IgD-negative memory B cell (primary cell): ENCODE measurements around the gene IVNS1ABP. TPM values are rescaled to one million over a fixed set of nuclear protein-coding genes. Genes with fewer than 3 reads are reported as not detected.

ENCODE experiments used
- H3K27ac Mint-ChIP-seq, 3 donors: one replicate each; pipeline ENCODE4 v1.8.0; 2020 to 2022; ENCODE audit warnings: mild to moderate bottlenecking in 3 of 3, mixed read lengths in 3 of 3, moderate library complexity in 1 of 3
- H3K27me3 Mint-ChIP-seq: one replicate; pipeline ENCODE4 v1.8.0; 2021; ENCODE audit warnings: mixed read lengths
- H3K36me3 Mint-ChIP-seq: one replicate; pipeline ENCODE4 v1.8.0; 2020; ENCODE audit warnings: mild to moderate bottlenecking, mixed read lengths
- H3K4me1 Mint-ChIP-seq, 3 donors: one replicate each; pipeline ENCODE4 v1.8.0; 2020 to 2022; ENCODE audit warnings: mixed read lengths in 3 of 3, mild to moderate bottlenecking in 1 of 3
- H3K4me3 Mint-ChIP-seq, 4 donors: one replicate each; pipeline ENCODE4 v1.8.0; 2020 to 2022; ENCODE audit warnings: mild to moderate bottlenecking in 4 of 4, mixed read lengths in 4 of 4, moderate library complexity in 3 of 4
- H3K9me3 Mint-ChIP-seq, 3 donors: one replicate each; pipeline ENCODE4 v1.8.0; 2020 to 2021; ENCODE audit warnings: mixed read lengths in 3 of 3, mild to moderate bottlenecking in 1 of 3
- polyA plus RNA-seq: library from polyadenylated mRNA; unstranded; fragments of 300-500 nt; fragmentation: Illumina TruSeq; gene quantifications from one replicate; pipeline ENCODE4 v1.2.3, GENCODE V29; 2021

Gene IVNS1ABP
- polyA plus RNA-seq, 1 donor from 2014 or later, result 35.4 TPM

GRCh38 chr1:185318431-185319138, 1.5 kb upstream of the IVNS1ABP start:
- H3K27ac Mint-ChIP-seq, result peak overlapping the region; percentile 97 to 100 (median 99)
- peak overlapping the region in 3 of 4 donors; percentile 94 to 99 (median 96) for H3K4me3 Mint-ChIP-seq
- peaks cover 19 to 28% (median 23%) of the 10 kb centered on the region in 3 donors for H3K4me1 Mint-ChIP-seq
- H3K27me3 Mint-ChIP-seq, result no peaks in the 10 kb centered on the region
- H3K36me3 Mint-ChIP-seq, result peaks cover 1% of the 10 kb centered on the region
- H3K9me3 Mint-ChIP-seq, result peaks cover 0 to 3% (median 2%) of the 10 kb centered on the region in 3 donors

- Mint-ChIP-seq H3K27ac (peak overlapping the region; percentile 97 to 100 (median 99)), H3K4me1 (peaks cover 24 to 35% (median 30%) of the 10 kb centered on the region in 3 donors), H3K4me3 (peak overlapping the region; percentile 94 to 100 (median 98)), H3K36me3 (peaks cover 1% of the 10 kb centered on the region), H3K9me3 (peaks cover 0 to 3% (median 2%) of the 10 kb centered on the region in 3 donors), H3K27me3 (no peaks in the 10 kb centered on the region)
Observed at GRCh38 chr1:185317886-185318310, 855 bp upstream of the IVNS1ABP start.

GRCh38 chr1:185316163-185317033, 645 bp downstream of the IVNS1ABP start:
- Mint-ChIP-seq H3K36me3 (peaks cover 1% of the 10 kb centered on the region), H3K4me1 (peaks cover 38 to 49% (median 41%) of the 10 kb centered on the region in 3 donors), H3K9me3 (peaks cover 0 to 2% (median 0%) of the 10 kb centered on the region in 3 donors), H3K27ac (peak overlapping the region; percentile 97 to 100 (median 99)), H3K27me3 (no peaks in the 10 kb centered on the region), H3K4me3 (peak overlapping the region; percentile 94 to 100 (median 98))

GRCh38 chr1:185315445-185316071, 1.5 kb downstream of the IVNS1ABP start:
- peaks cover 41 to 51% (median 41%) of the 10 kb centered on the region in 3 donors for H3K4me1 Mint-ChIP-seq
- H3K27me3 Mint-ChIP-seq, result no peaks in the 10 kb centered on the region
- peak overlapping the region; percentile 97 to 100 (median 99) for H3K27ac Mint-ChIP-seq
- H3K4me3 Mint-ChIP-seq, result peak overlapping the region; percentile 94 to 100 (median 98)
- no peaks in the 10 kb centered on the region for H3K9me3 Mint-ChIP-seq
- H3K36me3 Mint-ChIP-seq, result peaks cover 4% of the 10 kb centered on the region

GRCh38 chr1:185314411-185314810, 2.6 kb downstream of the IVNS1ABP start:
- Mint-ChIP-seq H3K27me3 (no peaks in the 10 kb centered on the region), H3K36me3 (peaks cover 4% of the 10 kb centered on the region), H3K4me3 (peak overlapping the region; percentile 31 to 100 (median 95)), H3K27ac (peak overlapping the region; percentile 5 to 97 (median 21)), H3K9me3 (no peaks in the 10 kb centered on the region), H3K4me1 (peaks cover 41 to 51% (median 41%) of the 10 kb centered on the region in 3 donors)

GRCh38 chr1:185312361-185313138, 4.5 kb downstream of the IVNS1ABP start:
- H3K36me3 Mint-ChIP-seq, result peaks cover 4% of the 10 kb centered on the region
- H3K27me3 Mint-ChIP-seq, result no peaks in the 10 kb centered on the region
- H3K4me3 Mint-ChIP-seq, result peak overlapping the region in 3 of 4 donors; percentile 77 to 96 (median 94)
- H3K4me1 Mint-ChIP-seq, result peaks cover 36 to 48% (median 40%) of the 10 kb centered on the region in 3 donors
- H3K9me3 Mint-ChIP-seq, result no peaks in the 10 kb centered on the region
- H3K27ac Mint-ChIP-seq, result peak overlapping the region in 1 of 3 donors; percentile 97

- peaks cover 36 to 49% (median 40%) of the 10 kb centered on the region in 3 donors for H3K4me1 Mint-ChIP-seq
- peak overlapping the region in 1 of 4 donors; percentile 96 for H3K4me3 Mint-ChIP-seq
- H3K27me3 Mint-ChIP-seq, result no peaks in the 10 kb centered on the region
- no peak overlapping the region for H3K27ac Mint-ChIP-seq
- no peaks in the 10 kb centered on the region for H3K9me3 Mint-ChIP-seq
- peaks cover 4% of the 10 kb centered on the region for H3K36me3 Mint-ChIP-seq
Observed at GRCh38 chr1:185311589-185312225, 5.3 kb downstream of the IVNS1ABP start.

- Mint-ChIP-seq H3K36me3 (peaks cover 11% of the 10 kb centered on the region), H3K27ac (no peak overlapping the region), H3K9me3 (no peaks in the 10 kb centered on the region), H3K4me3 (no peak overlapping the region), H3K4me1 (peaks cover 31 to 38% (median 32%) of the 10 kb centered on the region in 3 donors), H3K27me3 (no peaks in the 10 kb centered on the region)
Observed at GRCh38 chr1:185309566-185309965, 7.5 kb downstream of the IVNS1ABP start.

GRCh38 chr1:185308126-185308525, 8.9 kb downstream of the IVNS1ABP start:
- Mint-ChIP-seq H3K27ac (no peak overlapping the region), H3K4me1 (peaks cover 18 to 23% (median 19%) of the 10 kb centered on the region in 3 donors)

GRCh38 chr1:185305419-185305818, 11.6 kb downstream of the IVNS1ABP start:
- H3K36me3 Mint-ChIP-seq, result peaks cover 11% of the 10 kb centered on the region

More at GRCh38 chr1:185308126-185308525, 8.9 kb downstream of the IVNS1ABP start:
- Mint-ChIP-seq H3K4me3 (no peak overlapping the region), H3K36me3 (peaks cover 13% of the 10 kb centered on the region), H3K9me3 (no peaks in the 10 kb centered on the region), H3K27me3 (no peaks in the 10 kb centered on the region)

GRCh38 chr1:185300152-185300551, 16.9 kb downstream of the IVNS1ABP start:
- Mint-ChIP-seq H3K27ac (no peak overlapping the region), H3K4me3 (no peak overlapping the region), H3K27me3 (no peaks in the 10 kb centered on the region), H3K4me1 (no peaks in the 10 kb centered on the region), H3K36me3 (peaks cover 9% of the 10 kb centered on the region), H3K9me3 (no peaks in the 10 kb centered on the region)

More at GRCh38 chr1:185305419-185305818, 11.6 kb downstream of the IVNS1ABP start:
- Mint-ChIP-seq H3K4me1 (peaks cover 0 to 5% (median 5%) of the 10 kb centered on the region in 3 donors), H3K4me3 (no peak overlapping the region), H3K9me3 (no peaks in the 10 kb centered on the region), H3K27me3 (no peaks in the 10 kb centered on the region), H3K27ac (peak overlapping the region in 2 of 3 donors; percentile 18 to 73)

- Mint-ChIP-seq H3K4me3 (no peak overlapping the region), H3K4me1 (peaks cover 0 to 3% (median 2%) of the 10 kb centered on the region in 3 donors), H3K27me3 (no peaks in the 10 kb centered on the region), H3K27ac (no peak overlapping the region), H3K36me3 (peaks cover 2% of the 10 kb centered on the region), H3K9me3 (no peaks in the 10 kb centered on the region)
Observed at GRCh38 chr1:185297982-185298381, 19.1 kb downstream of the IVNS1ABP start.

GRCh38 chr1:185295091-185295490, 22.0 kb downstream of the IVNS1ABP start:
- Mint-ChIP-seq H3K4me1 (peaks cover 14 to 24% (median 19%) of the 10 kb centered on the region in 3 donors), H3K4me3 (no peak overlapping the region), H3K27ac (no peak overlapping the region), H3K27me3 (no peaks in the 10 kb centered on the region), H3K36me3 (peaks cover 2% of the 10 kb centered on the region), H3K9me3 (no peaks in the 10 kb centered on the region)
